Stimulated activated naive CD4-positive, alpha-beta T cell treated with Interleukin-2 at 50 U/mL for 16 hours (primary cell): Measurements from ENCODE around the gene C15orf39.
"Not testable (repeated sequence)": the region's sequence is repeated elsewhere in the genome, so short reads cannot be mapped to it uniquely, and the experiment has no call there.

ENCODE experiments used
- DNase-seq: peaks from one replicate; lab custom pipeline; 2025; lab: John Stamatoyannopoulos, UW

Gene C15orf39

DNA sequence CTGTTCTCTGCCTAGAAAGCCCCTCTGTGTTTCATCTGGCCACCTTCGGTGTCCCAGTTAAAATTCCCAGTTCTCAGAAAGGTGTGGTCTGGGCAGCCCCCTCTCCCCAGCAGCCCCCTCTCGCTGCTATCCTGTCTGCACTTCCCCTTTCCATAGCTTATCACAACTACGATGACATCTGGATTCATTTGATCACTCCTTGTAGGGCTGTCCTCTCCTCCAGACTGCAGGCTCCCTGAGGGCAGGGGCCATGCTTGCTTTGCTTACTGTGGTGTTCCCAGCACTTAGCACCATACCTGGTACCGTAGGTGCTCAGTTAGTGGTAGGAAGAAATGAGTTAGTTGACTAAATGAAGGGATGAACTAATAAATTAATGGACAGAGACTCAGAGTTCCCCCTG, 30.2 kb downstream of the C15orf39 start:
- no peak for DNase-seq

DNA sequence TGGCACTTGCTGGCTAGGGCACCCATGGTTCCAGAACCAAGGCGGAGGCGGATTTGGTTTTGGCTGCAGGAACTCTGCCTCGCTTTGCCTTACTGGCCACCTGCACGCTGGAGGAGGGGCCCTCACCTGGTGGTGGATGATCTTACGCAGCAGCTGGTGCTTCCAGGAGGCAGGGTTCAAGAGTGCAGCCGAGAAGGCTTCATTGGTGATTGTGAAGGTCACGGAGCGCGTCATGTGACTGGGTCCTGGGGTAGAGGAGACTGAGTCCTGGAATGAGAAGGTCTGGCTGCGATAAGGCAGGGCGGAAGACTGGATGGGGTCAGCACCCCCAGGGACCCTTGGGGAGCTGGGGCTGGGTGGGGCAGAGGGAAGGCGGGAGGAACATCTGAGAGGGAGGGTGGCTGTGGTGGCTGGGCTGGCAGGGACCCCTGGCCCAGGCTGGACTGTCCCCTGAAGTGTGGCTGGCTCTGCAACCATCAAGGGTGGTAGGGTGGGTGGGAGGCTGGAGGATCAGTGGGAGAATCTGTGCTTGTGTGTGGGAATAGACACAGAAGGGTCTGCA, 30.7 kb downstream of the C15orf39 start:
- no peak for DNase-seq

DNA sequence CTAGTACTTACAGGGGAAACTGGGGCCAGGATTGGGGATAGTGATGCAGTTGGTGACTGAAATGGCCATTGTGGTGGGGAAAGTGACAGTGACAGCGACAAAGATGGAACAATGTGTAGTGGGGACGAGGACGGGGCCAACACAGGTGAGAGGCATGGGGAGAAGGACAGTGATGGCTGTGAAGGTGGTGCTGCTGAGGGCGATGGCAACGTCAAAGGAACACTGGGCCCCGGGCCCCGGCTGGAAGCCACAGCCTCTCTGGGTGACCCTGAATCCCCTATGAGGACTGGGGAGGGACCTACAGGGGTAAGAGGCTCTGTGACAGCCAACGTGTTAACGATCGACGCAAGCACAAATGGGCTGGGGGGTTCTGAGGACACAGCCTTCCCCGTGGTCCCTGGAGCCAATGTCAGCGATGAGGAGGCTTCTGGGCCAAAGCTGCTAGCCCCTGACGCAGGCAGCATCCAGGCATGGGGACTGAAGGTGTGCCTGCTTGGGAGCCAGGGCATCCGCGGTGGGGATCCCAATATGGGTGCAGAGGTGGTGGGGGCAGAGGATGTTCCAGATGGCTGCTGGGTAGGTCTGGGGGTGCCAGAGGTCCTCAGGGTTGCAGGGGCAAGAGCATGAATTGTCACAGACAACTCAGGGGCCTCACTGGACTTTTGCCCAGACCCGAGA, 31.3 kb downstream of the C15orf39 start:
- no peak for DNase-seq

DNA sequence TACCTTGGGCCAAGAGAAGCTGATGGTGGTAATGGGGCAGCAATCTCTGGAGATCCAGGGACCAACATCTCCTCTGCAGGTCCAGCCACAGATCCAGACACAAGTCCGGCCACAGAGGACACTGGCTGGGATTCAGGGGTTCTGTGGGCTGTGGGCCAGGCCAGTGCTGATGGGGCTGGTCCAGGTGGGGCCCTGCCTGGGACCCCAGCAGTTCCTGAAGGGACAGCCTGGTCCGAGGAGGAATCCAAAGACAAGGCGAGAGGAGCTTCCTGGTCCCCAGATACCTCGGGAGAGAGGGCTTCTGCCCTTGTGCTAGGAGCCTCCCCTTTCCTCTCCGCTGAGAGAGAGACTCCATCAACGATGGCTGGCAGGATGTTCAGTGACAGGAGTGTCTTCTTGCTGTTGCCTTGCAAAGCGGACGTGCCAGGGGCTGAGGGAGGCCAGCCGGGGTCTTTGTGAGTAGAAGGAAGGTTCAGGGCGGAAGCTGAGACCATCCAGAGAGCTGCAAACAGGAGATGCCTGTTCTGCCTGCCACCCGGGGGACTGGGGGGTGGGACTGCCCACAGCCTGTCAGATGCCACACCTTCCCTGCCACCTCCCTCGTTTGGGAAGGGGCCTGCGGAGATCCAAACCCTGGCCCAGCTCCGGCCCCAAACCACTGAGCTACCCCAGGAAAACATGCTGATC, 32.0 kb downstream of the C15orf39 start:
- DNase-seq: no peak

DNA sequence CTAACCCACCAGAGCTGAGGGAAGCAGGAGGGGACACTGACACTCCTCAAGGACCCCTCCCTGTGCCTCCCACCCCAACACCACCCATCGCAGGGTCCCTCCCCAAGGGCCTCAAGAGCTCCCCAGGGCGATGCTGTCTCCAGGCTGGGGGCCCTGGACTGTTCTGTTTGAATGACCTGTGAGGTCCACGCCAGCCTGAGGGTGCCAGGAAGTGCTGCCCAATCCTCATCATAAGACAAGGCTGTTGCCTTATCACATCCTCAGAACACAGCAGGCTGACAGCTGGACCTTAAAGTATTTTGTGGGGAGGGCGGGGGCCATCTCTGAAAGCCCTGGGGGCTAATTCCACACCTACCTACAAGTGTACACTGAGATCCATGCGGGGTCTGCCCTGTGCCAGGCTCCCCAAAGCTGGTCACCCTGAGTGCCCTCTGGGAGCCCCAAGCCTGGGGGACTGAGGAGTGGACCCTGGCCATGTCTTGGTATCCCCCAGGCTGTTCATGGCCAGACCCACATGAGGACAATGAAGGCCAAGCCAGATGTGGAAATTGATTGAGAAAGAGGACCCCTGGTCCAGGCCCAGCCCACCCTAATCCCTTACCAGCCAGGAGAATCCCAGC, 32.6 kb downstream of the C15orf39 start:
- no peak for DNase-seq

DNA sequence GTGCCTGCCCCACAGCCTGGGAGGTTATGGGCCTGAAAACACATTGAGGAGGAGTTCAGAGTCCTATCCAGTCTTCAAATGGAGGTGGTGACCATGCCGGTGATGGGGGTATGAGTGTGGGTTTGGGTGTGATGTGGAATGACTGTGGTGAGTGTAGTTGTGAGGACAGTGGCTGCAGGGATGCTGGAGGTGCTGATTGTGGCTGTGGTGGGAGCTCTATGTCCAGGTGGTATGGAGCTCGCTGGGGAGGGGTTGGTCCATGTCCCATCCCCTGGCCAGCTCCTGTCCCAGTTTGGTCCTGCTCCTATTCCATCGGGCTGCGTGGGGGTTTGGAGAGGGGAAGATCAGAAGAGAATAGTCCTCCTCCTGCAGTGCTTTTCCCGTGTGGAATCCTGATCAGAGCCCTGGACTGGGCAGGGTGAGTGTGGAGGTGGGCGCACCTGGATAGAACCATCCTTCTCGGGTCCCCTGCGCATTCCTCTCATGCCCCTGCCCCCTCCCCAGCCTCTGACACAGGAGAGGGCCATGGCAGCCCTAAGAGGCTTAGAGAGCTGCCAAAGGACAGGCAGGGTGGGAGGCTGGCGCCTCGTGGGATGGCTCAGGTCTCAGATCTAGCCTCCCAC, 33.5 kb downstream of the C15orf39 start:
- DNase-seq: no peak

DNA sequence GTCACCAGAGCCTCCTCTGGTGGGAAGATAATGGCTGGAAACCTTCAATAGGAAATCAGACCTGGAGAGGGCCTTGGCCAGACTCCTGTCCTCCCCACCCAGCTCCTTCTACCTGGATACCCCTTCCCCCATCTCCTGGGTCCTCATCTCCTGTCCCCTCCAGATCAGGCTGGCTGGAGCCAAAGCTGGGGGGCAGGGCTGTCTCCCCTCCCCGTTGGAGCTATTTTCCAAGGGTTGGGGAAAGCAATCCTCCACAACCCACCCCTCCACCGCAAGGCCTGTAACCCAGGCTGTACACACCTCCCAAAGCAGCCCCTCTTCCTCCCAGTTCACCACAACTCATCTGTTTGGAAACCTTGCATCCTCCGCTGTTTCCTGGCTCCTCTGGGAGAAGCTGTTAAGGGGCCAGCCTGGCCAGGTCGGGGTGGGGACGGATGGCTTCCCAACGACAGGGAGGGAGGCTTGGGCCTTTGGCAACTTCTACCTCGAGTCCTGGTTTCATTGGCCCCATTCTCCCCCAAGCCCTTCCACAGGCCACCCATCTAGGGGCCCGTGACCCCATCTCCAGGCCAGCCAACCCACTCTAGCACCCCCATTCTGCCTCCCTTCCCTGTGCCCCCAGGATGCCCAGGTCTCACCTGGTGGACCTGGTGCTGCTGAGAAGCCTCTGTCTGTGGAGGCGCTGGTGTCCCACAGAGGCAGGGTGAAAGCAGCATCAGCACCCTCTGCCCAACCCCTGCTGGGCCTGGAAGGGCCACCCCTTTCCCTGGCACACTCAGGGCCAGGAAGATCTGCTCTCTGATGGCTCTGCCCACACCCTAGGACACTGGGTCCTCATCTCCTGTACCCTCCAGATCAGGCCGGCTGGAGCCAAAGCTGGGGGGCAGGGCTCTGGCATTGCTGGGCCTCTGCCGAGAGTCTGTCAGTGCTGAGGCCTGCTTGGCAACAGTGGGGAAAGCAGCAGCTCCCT, 34.4 kb downstream of the C15orf39 start:
- no peak for DNase-seq

DNA sequence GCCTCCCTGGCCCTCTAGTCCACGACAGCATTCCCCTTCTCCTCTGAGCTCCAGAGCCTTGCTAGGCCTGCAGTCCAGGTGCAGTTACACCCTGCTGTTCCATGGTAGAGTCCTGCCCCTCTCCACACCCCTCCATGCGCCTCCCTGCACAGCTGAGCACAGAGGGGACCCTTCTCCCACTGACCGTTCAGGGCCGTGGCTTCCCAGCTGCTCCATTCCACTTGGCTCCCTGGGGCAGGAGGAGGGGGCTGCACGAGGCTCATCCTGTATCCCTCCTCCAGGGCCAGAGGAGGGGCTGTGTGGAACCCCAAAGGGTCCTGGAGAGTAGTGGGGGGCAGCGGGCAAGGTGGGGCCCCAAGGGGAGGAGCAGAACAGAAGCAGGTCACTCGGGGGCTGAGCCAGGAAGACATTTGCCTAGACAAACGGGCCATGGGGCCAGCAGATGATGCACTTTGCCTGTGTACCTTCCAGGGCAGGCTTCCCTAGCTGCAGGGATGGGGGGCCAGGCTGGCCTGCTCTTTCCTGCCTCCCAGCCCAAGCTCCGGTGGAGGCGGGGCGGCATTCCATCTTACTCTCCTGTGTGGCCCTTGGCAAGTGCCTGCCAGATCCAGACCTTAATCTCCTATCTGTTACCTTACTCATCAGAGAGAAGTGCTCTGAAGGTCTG, 35.8 kb downstream of the C15orf39 start:
- no peak for DNase-seq

DNA sequence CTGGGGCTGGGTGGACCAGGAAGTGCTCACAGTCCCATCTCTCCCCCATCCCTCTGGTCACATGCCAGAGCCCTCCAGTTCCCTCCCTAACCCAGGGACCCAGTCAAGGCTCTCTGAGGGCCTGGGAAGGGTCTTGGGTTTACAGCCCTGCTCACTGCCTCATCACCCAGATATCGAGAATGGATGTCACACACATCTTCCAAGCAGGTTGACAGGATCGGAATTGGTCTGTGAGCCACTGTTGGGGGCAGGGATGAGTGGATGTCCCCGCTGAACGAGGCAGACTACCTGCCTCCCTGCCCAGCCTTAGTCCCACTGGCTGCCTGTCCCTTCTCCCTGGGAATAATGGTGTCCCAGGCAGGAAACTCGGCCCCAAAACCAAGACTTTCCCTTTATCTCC, 36.5 kb downstream of the C15orf39 start:
- no peak for DNase-seq

DNA sequence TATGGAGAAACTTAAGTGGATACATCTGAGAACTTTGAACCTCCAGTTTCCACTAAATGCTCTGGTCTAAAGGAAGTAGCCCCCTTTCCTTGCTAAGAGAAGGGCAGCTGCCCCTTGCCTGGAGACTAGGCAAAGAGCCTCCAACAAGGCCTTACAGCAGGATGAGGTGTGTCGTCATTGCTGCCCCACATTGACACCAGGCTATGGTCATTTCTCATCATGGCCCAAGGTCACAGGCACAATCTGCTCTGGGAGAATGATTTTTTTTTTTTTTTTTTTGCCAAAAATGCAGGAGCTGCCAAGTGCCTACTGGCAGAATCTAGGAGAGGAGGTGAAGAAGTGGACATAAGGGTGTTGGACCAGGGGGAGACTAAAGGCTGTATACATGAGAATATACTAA, 44.1 kb downstream of the C15orf39 start:
- DNase-seq: not testable (repeated sequence)

DNA sequence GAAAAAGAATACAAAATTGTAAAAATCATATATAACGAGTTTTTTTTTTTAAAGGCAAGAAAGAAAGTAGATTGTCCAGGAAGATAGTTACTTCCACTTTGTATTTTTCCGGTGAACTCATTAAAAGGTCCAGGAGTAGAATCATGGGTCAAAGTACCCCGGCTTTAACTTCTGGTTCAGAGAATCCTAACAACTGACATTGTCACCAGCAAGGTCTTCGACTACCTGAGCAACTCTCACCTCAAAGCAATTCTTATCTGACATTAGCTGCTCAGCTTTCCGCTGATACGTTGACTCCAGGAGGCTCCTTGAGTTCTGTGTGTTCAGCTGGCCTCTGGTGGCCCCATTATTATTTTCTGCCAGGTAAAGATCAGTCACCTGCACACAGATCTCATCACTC, 47.3 kb downstream of the C15orf39 start:
- not testable (repeated sequence) for DNase-seq

DNA sequence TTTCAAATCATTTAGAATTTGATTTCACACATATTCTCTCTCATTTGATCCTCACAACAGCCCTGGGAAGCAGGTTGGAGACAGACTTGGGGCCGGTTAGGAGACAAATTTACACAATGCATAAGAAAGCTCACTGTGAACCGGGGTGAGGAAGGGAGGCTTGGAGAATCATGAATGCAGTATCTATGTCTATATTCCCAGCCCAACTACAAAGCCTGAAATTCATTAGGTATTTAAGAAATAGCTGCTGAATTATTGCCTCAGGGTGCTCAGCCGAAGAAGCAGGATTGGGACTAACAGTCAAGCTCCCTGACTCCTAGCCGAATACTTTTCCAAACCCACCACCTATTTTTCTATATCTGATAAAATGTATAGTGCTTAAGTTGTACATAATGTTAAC, 48.0 kb downstream of the C15orf39 start:
- DNase-seq: no peak

DNA sequence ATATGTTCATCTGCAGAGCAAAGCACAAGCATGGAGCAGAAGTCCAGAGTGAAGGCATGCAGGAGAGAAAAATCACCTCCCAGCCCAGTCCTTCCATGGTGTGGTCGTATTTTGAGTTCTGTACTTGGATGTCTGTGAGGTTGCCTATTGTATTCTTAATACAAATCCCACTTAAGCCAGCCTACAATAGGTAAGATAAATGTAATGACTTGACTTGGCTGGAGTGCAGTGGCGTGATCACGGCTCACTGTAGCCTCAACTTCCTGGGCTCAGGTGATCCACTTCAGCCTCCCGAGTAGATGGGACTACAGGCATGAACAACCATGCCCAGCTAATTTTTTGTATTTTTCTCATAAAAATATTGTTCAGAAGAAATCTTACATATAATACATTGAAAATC, 49.7 kb downstream of the C15orf39 start:
- DNase-seq: not testable (repeated sequence)

DNA sequence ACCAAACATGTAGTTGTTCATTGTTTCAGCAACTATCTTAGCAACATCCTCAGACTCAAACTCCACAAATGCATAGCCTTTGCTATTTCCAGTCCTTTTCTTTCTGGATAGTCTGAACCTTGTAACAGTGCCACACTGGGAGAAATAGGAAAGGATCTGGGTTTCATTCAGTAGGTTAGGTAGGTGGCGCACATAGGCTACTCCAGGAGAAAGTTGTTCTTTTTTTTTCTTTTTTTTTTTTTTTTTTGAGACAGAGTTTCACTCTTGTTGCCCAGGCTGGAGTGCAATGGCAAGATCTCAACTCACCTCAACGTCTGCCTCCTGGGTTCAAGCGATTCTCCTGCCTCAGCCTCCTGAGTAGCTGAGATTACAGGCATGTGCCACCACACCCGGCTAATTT, 50.6 kb downstream of the C15orf39 start:
- not testable (repeated sequence) for DNase-seq

DNA sequence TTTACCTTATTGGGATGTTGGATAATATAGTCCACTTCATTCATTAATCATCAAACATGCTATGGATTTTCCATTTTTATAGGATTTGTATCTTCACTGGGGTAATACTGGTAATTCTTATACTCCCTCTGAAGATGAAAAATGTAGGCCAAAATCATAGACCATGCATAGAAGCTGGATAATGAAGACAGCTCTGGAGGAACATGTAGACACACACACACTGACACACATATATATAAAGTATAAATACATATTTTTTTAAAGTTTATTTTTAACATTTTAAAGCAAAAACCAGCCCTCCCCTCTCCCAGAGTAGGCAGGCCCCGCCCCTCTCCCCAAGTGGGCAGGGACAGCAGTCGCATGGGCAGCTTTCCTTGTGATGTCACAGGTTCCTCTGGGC, 56.4 kb downstream of the C15orf39 start, which contains the start of gene GOLGA6C:
Gene GOLGA6C, plus strand, starts transcription at position 301 of the 400 bp plus-strand sequence. CDS start 265 bp downstream, outside the sequence.
- DNase-seq: not testable (repeated sequence)

DNA sequence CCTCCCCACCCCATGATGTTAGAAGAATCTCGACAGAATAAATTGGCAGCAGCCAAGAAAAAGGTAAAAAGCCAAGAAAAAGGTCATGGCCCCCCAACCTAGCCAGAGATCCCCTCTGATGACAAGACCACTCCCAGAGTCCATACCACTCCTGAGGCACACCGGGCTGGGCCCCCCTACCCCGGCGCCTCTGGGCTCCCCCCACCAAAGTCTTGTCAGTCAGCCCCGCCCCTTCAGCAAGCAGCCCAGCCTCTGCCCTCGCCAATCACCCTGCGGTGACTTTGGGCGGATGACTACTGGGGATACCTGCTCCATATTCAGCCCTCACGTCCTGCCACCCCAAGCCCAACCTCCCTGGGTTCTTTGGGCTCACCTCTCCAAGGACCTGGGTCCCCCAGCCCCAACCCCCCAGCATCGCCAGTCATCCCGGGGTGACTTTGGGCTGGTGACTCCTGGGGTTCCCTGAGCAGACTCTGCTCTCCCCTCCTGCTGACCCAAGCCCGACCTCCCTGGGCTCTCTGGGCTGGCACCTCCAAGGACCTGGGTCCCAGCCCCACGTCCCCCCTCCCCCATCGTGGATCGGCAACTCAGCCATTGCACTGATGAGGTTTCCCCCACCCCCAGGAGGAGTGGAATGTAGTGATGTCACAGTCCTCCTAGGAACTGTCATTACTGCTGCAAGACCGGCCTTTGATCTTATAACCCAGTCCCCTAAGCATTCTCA, 57.1 kb downstream of the C15orf39 start:
- not testable (repeated sequence) for DNase-seq

DNA sequence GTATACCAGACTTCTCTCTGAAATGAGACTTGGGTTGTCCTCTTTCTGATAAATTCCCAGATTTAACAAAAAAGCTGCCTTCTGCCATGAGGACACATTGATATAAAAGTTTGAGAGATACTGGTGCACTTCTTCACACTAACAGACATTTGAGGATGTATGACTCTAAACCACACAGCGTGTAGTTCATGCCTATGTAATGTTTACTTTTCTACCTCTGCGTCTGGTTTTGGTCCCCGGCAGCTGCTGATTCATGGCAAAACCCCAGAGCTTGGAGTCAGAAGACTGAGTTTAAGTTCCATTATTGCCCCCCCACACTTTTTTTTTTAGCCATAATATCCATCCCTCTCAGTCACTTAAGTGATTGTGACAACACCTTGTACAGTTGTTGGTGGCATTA, 58.2 kb downstream of the C15orf39 start:
- DNase-seq: not testable (repeated sequence)
